Left lobe of liver (tissue), 2 donors: ENCODE measurements around the gene BLVRB. TPM values are rescaled to one million over a fixed set of nuclear protein-coding genes. Genes with fewer than 3 reads are reported as not detected.

Source experiments
- ATAC-seq: fragments of 200-7000 bp; cut with Tn5 transposase; one replicate; pipeline ENCODE4 v1.9.1; 2020; ENCODE audit warnings: mild to moderate bottlenecking, moderate library complexity
- DNase-seq: peaks from one replicate; pipeline ENCODE4 v3.0.0-alpha.2; 2020; ENCODE audit warnings: low spot score
- total RNA-seq: library from RNA; stranded (reverse); gene quantifications from one replicate; pipeline ENCODE4 v1.2.1, GENCODE V29; 2021
- donor health status: DM: no; HTN: no; CAD: no; lungs with moderate emphysema.
- donor health status: DM: no; HTN: yes; CAD: no.

BLVRB gene
- total RNA-seq, 1 donor from 2014 or later, result 149 TPM

GRCh38 chr19:40424637-40425449 is 40.7 kb downstream of the BLVRB start:
- ATAC-seq, result peak; percentile 48
- DNase-seq, result no peak

GRCh38 chr19:40423938-40424337 is 41.6 kb downstream of the BLVRB start:
- DNase-seq (no peak), ATAC-seq (no peak)

GRCh38 chr19:40422748-40423566 is 42.6 kb downstream of the BLVRB start:
- DNase-seq, result no peak
- ATAC-seq, result no peak

GRCh38 chr19:40421993-40422747 is 43.4 kb downstream of the BLVRB start:
- DNase-seq, result no peak
- ATAC-seq, result no peak

GRCh38 chr19:40420766-40421765 is 44.5 kb downstream of the BLVRB start:
- ATAC-seq (peak; percentile 81), DNase-seq (peak; percentile 95)

- DNase-seq, result no peak
Measured at GRCh38 chr19:40420451-40420765, 45.1 kb downstream of the BLVRB start.

GRCh38 chr19:40419780-40420179 is 45.8 kb downstream of the BLVRB start:
- no peak for DNase-seq
- ATAC-seq, result no peak

More at GRCh38 chr19:40420451-40420765, 45.1 kb downstream of the BLVRB start:
- no peak for ATAC-seq

- DNase-seq (no peak), ATAC-seq (no peak)
Measured at GRCh38 chr19:40419066-40419612, 46.4 kb downstream of the BLVRB start.

GRCh38 chr19:40418040-40418439 is 47.5 kb downstream of the BLVRB start:
- ATAC-seq (no peak), DNase-seq (no peak)

GRCh38 chr19:40417643-40417981 is 47.9 kb downstream of the BLVRB start:
- DNase-seq (no peak), ATAC-seq (no peak)

GRCh38 chr19:40416918-40417642 is 48.5 kb downstream of the BLVRB start:
- no peak for ATAC-seq
- no peak for DNase-seq

GRCh38 chr19:40415768-40416167 is 49.8 kb downstream of the BLVRB start:
- no peak for ATAC-seq
- DNase-seq, result no peak

GRCh38 chr19:40414542-40415535 is 50.7 kb downstream of the BLVRB start:
- ATAC-seq, result no peak
- DNase-seq, result no peak

GRCh38 chr19:40413291-40413845 is 52.2 kb downstream of the BLVRB start, which contains the start of gene PRX:
Gene PRX, minus strand, starts transcription at chr19:40413378. Its CDS starts 5,446 bp downstream, at chr19:40407932.
- ATAC-seq (no peak), DNase-seq (no peak)

- DNase-seq (no peak), ATAC-seq (no peak)
Measured at GRCh38 chr19:40412866-40413265, 52.7 kb downstream of the BLVRB start.

- DNase-seq (no peak), ATAC-seq (no peak)
Measured at GRCh38 chr19:40411958-40412499, 53.5 kb downstream of the BLVRB start.

- DNase-seq, result no peak
- ATAC-seq, result peak; percentile 41
Measured at GRCh38 chr19:40411125-40411842, 54.3 kb downstream of the BLVRB start.
